GM13976 (cell line): ENCODE measurements around the gene LAMA5.

Experiments
- DNase-seq: peaks from one replicate; pipeline ENCODE4 v3.0.0; 2012; ENCODE audit warnings: low spot score
- in situ Hi-C: fragments of 300-500 bp; cut with MboI; formaldehyde crosslinking; loops from one replicate; pipeline ENCODE4 v1.12.0; 2022; ENCODE audit warnings: low sequenced_read_pairs, mixed read lengths, inconsistent platforms; ENCODE audit not compliant: unreplicated experiment
- TF ChIP-seq, protein P1 (sequence below): IDR thresholded peaks from 2 replicates; pipeline ENCODE4 v1.5.1; 2012; ENCODE audit warnings: borderline replicate concordance, mild to moderate bottlenecking; ENCODE audit not compliant: insufficient read depth; ENCODE audit errors: extremely low read depth, missing control alignments, control extremely low read depth

The LAMA5 gene

GRCh38 chr20:62305765-62306413 lies 61.2 kb downstream of the LAMA5 start:
- TF ChIP-seq, protein P1, sequence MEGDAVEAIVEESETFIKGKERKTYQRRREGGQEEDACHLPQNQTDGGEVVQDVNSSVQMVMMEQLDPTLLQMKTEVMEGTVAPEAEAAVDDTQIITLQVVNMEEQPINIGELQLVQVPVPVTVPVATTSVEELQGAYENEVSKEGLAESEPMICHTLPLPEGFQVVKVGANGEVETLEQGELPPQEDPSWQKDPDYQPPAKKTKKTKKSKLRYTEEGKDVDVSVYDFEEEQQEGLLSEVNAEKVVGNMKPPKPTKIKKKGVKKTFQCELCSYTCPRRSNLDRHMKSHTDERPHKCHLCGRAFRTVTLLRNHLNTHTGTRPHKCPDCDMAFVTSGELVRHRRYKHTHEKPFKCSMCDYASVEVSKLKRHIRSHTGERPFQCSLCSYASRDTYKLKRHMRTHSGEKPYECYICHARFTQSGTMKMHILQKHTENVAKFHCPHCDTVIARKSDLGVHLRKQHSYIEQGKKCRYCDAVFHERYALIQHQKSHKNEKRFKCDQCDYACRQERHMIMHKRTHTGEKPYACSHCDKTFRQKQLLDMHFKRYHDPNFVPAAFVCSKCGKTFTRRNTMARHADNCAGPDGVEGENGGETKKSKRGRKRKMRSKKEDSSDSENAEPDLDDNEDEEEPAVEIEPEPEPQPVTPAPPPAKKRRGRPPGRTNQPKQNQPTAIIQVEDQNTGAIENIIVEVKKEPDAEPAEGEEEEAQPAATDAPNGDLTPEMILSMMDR, result no peak
- no peak for DNase-seq
- in situ Hi-C loops, result loop anchor here (10.0 kb wide), 1 partner anchor 79 kb away; the partner anchor contains the start of gene RPS21

DNA sequence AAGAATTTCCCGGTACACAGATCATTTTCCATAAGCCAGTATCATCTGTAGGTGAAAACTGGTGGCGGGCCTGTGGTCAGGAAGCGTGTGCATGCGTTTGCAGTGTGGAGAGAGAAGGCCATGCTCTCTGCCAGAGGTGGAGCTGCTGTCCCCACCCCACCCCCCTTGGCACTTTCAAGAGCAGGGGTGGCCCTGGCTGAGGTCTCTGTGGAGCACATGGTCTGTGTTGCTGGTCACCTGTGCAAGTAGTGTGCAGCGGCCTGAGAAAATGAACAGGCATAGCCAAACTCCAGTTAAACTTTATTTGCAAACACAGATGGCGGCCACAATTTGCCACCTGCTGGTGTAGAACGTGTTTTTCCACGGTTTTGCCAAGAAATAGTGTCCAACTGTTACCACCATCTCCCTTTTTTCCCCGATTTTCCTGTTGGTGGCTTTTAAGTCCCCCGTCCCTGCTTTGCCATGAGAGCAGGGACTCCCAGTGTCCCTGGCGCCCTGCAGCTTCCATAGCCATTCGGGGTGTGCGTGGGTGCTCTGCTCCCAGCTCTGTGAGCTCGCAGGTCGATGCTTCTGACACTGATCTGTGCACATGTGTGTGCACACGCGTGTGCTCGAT lies 61.9 kb downstream of the LAMA5 start:
- TF ChIP-seq, protein P1, result no peak
- in situ Hi-C loops, result loop anchor here (10.0 kb wide), 1 partner anchor 80 kb away; the partner anchor contains the start of gene RPS21

GRCh38 chr20:62304331-62305148 lies 62.6 kb downstream of the LAMA5 start:
- TF ChIP-seq, protein P1, result no peak
- in situ Hi-C loops, result loop anchor here (10.0 kb wide), 1 partner anchor 80 kb away; the partner anchor contains the start of gene RPS21
- DNase-seq, result no peak

More for the DNA sequence above, 61.9 kb downstream of the LAMA5 start:
- no peak for DNase-seq

DNA sequence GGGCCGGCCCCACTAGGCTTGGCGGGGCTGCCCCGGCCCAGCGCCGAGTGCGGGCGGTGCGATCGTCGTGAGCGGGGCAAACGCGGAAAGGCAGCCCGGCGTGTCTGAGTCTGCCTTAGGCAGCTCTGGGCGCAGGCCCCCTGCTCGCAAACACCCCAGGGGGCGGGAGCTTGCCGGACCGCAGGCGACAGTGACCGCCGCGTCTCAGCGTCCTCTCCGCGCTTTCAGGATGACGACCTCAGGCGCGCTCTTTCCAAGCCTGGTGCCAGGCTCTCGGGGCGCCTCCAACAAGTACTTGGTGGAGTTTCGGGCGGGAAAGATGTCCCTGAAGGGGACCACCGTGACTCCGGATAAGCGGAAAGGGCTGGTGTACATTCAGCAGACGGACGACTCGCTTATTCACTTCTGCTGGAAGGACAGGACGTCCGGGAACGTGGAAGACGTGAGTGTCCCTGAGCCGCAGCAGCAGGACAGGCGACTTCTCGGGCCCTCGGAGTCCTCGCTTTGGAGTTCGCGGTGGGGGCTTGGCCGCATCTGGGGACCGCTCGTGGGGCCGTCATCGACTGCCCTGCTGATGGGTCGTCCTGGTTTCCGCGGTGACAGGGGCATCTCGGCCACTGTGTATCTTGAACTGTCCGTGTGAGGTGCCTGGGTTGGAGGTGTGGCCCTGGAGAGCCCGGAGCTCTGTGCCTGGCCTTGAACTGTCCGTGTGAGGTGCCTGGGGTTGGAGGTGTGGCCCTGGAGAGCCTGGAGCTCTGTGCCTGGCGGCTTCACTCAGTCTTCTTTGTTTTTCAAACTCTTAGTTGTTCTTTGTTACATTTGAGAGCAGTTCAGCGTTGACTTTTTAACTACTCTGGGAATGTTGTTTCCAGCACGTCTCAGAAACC lies 63.5 kb downstream of the LAMA5 start:
- TF ChIP-seq, protein P1, result no peak
- in situ Hi-C loops, result loop anchor here (10.0 kb wide), 1 partner anchor 81 kb away; the partner anchor contains the start of gene RPS21
- DNase-seq, result peak; percentile 60

- in situ Hi-C loops, result loop anchor here (10.0 kb wide), 1 partner anchor 82 kb away; the partner anchor contains the start of gene RPS21
- DNase-seq, result no peak
- TF ChIP-seq, protein P1, result no peak
Observed at GRCh38 chr20:62303062-62303339, 64.1 kb downstream of the LAMA5 start.
